ENCODE data around the gene APOC4. TPM values are rescaled to one million over a fixed set of nuclear protein-coding genes. Genes with fewer than 3 reads are reported as not detected.

Gene APOC4
- total RNA-seq, 3 donors from 2014 or later, result not detected

- TF ChIP-seq CTCF (IDR thresholded peaks at IDR 0.05), result no peak
- no peak for TF ChIP-seq POLR2A (IDR thresholded peaks at IDR 0.05)
- TF ChIP-seq POLR2AphosphoS5 (IDR thresholded peaks at IDR 0.05), result no peak
- Histone ChIP-seq H3K4me1 (no peaks in the 10 kb centered on the region), H3K9me3 (no peaks in the 10 kb centered on the region), H3K4me3 (no peak overlapping the region), H3K36me3 (no peaks in the 10 kb centered on the region), H3K27ac (no peak overlapping the region), H3K27me3 (no peaks in the 10 kb centered on the region)
- no peak for DNase-seq (ENCODE audit: low spot score in 2 of 2)
- intact Hi-C loops (cut with DNase I; ENCODE audit: low total_unique reads), result no loop called here
Observed at GRCh38 chr19:44897835-44898234, 44.2 kb upstream of the APOC4 start.

GRCh38 chr19:44900328-44901244, 41.5 kb upstream of the APOC4 start:
- no peaks in the 10 kb centered on the region for H3K9me3 ChIP-seq
- H3K36me3 ChIP-seq, result no peaks in the 10 kb centered on the region
- no peaks in the 10 kb centered on the region for H3K27me3 ChIP-seq
- no peak overlapping the region for H3K27ac ChIP-seq
- no peaks in the 10 kb centered on the region for H3K4me1 ChIP-seq
- H3K4me3 ChIP-seq, result no peak overlapping the region
- DNase-seq (ENCODE audit: low spot score in 2 of 2), result no peak
- TF ChIP-seq CTCF (IDR thresholded peaks at IDR 0.05) (no peak), POLR2A (IDR thresholded peaks at IDR 0.05) (no peak), POLR2AphosphoS5 (IDR thresholded peaks at IDR 0.05) (no peak)
- intact Hi-C loops (cut with DNase I; ENCODE audit: low total_unique reads), result no loop called here

GRCh38 chr19:44903216-44903601, 38.8 kb upstream of the APOC4 start:
- no peak for DNase-seq (ENCODE audit: low spot score in 2 of 2)
- H3K27ac ChIP-seq, result no peak overlapping the region
- intact Hi-C loops (cut with DNase I; ENCODE audit: low total_unique reads), result no loop called here
- no peaks in the 10 kb centered on the region for H3K36me3 ChIP-seq
- H3K9me3 ChIP-seq, result no peaks in the 10 kb centered on the region
- H3K4me1 ChIP-seq, result peaks cover 0 to 9% of the 10 kb centered on the region in 2 donors
- no peaks in the 10 kb centered on the region for H3K27me3 ChIP-seq
- no peak overlapping the region for H3K4me3 ChIP-seq
- TF ChIP-seq POLR2A (IDR thresholded peaks at IDR 0.05) (no peak), POLR2AphosphoS5 (IDR thresholded peaks at IDR 0.05) (no peak), CTCF (IDR thresholded peaks at IDR 0.05) (no peak)

DNA sequence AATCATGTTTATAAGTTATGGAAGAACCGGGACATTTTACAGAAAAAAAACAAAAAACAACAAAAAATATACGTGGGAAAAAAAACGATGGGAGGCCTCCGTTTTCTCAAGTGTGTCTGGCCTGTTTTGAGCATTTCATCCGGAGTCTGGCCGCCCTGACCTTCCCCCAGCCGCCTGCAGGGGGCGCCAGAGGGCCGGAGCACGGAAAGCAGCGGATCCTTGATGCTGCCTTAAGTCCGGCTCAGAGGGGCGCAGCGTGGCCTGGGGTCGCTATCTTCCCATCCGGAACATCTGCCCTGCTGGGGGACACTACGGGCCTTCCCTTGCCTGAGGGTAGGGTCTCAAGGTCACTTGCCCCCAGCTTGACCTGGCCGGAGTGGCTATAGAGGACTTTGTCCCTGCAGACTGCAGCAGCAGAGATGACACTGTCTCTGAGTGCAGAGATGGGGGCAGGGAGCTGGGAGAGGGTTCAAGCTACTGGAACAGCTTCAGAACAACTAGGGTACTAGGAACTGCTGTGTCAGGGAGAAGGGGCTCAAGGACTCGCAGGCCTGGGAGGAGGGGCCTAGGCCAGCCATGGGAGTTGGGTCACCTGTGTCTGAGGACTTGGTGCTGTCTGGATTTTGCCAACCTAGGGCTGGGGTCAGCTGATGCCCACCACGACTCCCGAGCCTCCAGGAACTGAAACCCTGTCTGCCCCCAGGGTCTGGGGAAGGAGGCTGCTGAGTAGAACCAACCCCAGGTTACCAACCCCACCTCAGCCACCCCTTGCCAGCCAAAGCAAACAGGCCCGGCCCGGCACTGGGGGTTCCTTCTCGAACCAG, 38.2 kb upstream of the APOC4 start:
- TF ChIP-seq CTCF (IDR thresholded peaks at IDR 0.05), result peak; percentile 97
- TF ChIP-seq POLR2A (IDR thresholded peaks at IDR 0.05), result no peak
- TF ChIP-seq POLR2AphosphoS5 (IDR thresholded peaks at IDR 0.05), result peak in 1 of 3 donors; percentile 9
- Histone ChIP-seq H3K36me3 (no peaks in the 10 kb centered on the region), H3K4me3 (no peak overlapping the region), H3K27me3 (no peaks in the 10 kb centered on the region), H3K4me1 (peaks cover 0 to 9% of the 10 kb centered on the region in 2 donors), H3K27ac (no peak overlapping the region), H3K9me3 (no peaks in the 10 kb centered on the region)
- peak; percentile 70 to 78 for DNase-seq (ENCODE audit: low spot score in 2 of 2)
- intact Hi-C loops (cut with DNase I; ENCODE audit: low total_unique reads), result no loop called here
